H1 (cell line): ENCODE results near the gene IL36G. TPM values are rescaled to one million over a fixed set of nuclear protein-coding genes. Genes with fewer than 3 reads are reported as not detected.

ENCODE experiments used
- polyA plus RNA-seq, 7 experiments: library from polyadenylated mRNA; depleted of rRNA in 3 of 7; stranded (reverse) in 5 of 7; unstranded in 2 of 7; fragments of >200 nt in 5 of 7; fragments of 200-250 nt in 2 of 7; gene quantifications; 1 replicate in 5 of 7; 2 replicates in 1 of 7; 4 replicates in 1 of 7; pipeline versions ENCODE4 v1.2.1 to v1.2.3, GENCODE V29; 2011 to 2013; ENCODE audit warnings: missing spikeins in 2 of 7, mixed read lengths in 2 of 7
- total RNA-seq: library from RNA; stranded (reverse); fragmentation: NEBNext Ultra II Directional; extraction: Animal tissue kit (Norgen Biotek cat#: 25700); gene quantifications from 2 replicates; pipeline ENCODE4 v1.2.1, GENCODE V29; 2021
- TF ChIP-seq, protein P1 (sequence below), 3 experiments: IDR thresholded peaks; 1 replicate in 2 of 3; 2 replicates in 1 of 3; pipeline versions ENCODE4 v1.5.1 to v1.6.1; 2011; ENCODE audit warnings: low read length in 3 of 3, mild to moderate bottlenecking in 3 of 3, inconsistent platforms in 2 of 3, low read depth in 1 of 3, moderate library complexity in 1 of 3; ENCODE audit not compliant: insufficient read depth in 1 of 3; ENCODE audit errors: control extremely low read depth in 1 of 3

The IL36G gene
- total and polyA plus RNA-seq, 2 of the 8 experiments (the other 6 are each of a cell fraction or from before 2014, with no cell fraction given): 0.39 TPM; not detected in 1

DNA sequence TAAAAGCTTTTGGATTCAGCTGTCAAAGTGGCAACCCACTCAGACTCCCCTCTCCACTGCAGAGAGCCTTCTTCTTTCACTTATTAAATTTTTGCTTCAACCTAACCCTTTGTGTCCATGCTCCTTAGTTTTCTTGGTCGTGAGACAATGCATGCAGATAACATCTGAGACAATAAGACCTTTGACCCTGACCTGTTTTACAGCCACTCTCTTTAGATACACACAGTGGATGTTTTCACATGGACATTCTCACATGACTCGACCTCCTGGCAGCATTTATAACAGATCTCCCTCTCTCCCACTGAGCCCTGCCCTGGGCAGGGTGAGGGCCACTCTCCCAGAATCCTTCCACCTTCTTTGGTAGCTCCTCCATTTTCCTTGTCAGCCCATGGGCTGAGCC is 30.4 kb upstream of the IL36G start (continued):
- TF ChIP-seq, protein P1, sequence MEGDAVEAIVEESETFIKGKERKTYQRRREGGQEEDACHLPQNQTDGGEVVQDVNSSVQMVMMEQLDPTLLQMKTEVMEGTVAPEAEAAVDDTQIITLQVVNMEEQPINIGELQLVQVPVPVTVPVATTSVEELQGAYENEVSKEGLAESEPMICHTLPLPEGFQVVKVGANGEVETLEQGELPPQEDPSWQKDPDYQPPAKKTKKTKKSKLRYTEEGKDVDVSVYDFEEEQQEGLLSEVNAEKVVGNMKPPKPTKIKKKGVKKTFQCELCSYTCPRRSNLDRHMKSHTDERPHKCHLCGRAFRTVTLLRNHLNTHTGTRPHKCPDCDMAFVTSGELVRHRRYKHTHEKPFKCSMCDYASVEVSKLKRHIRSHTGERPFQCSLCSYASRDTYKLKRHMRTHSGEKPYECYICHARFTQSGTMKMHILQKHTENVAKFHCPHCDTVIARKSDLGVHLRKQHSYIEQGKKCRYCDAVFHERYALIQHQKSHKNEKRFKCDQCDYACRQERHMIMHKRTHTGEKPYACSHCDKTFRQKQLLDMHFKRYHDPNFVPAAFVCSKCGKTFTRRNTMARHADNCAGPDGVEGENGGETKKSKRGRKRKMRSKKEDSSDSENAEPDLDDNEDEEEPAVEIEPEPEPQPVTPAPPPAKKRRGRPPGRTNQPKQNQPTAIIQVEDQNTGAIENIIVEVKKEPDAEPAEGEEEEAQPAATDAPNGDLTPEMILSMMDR (IDR thresholded peaks at IDR 0.05; ENCODE audit: control extremely low read depth in 1 of 3, insufficient read depth in 1 of 3, low read depth in 1 of 3, low read length in 3 of 3): no peak
